HG02885 (cell line): ENCODE results near the gene COMMD4.
"Not testable (repeated sequence)": the region's sequence is repeated elsewhere in the genome, so short reads cannot be mapped to it uniquely, and the experiment has no call there.

Experiments
- ATAC-seq: cut with Tn5 transposase; IDR thresholded peaks from one replicate; pipeline ENCODE4 v1.9.1; 2021; ENCODE audit warnings: mild to moderate bottlenecking; ENCODE audit not compliant: unreplicated experiment, poor library complexity

Gene COMMD4

DNA sequence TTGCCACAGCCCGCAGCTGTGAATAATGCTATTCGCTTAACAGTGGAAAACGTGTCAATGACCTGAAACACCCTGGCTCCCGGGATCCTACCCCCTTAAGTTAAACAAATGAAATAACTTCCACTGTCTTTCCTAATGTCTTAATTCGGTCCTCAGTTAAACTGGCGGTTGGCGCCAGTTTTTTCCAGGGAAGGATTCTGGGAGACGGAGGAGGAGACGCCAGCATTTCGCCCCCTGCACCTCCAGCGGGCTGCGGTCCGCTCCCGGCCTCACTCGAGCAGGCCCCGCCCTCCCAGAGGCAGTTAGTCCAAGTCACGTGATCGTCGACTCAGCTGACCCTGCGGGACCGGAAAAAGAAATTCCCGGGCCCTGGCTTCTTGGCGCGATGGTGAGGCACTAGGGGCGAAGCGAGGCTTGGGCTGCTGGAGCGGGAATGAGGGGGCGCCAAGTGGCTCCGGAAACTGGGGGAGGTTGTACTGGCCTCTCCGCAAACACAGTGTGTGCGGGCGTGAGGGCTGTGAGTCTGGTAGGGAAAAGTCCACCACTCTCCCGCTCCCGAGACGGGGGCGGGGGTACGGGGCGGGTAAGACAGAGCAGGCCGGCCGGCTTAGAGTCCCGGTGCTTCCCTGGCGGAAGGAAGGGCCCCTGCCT is at the start of gene COMMD4:
Gene COMMD4, plus strand, starts transcription at position 359 of the 651 bp plus-strand sequence. Its CDS starts 27 bp downstream, at position 386.
- no peak for ATAC-seq

GRCh38 chr15:75293660-75294059 is 42.2 kb upstream of the COMMD4 start:
- ATAC-seq = not testable (repeated sequence)

DNA sequence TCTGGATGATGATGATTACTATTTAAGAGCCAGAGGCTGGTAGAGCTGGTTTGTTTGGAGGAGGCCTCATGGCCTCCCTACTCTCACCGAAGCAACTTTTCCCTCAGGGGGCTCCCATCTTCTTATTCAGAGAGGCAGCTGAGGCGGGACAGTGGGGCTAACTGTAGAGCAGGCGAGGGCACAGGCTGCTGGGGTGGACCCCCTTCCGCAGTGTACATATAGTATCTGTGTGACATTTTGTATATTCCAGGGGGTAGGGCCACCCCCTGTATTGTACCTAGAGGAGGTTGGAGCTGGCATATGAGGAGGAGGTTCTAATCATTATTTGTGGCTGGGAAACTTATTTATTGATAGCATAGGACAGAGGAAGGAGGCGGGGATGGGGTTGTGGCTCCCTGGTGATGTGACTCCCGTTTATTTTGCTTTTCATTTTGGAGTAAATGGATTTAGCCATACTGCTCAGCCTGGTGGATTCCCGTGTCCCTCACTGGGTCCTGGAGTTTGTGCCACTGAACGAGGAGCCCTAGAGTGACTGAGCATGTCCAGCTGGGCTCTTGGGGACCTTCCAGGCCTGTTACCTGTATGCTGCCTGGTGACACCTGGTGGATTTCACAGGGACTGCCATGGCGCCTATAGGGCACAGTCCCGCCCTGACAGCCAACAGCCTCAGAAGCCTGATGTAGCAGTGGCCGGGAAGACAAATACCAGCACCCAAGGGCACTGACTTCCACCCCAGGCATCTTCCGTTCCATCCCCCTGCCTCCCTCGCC is 37.1 kb upstream of the COMMD4 start:
- not testable (repeated sequence) for ATAC-seq

GRCh38 chr15:75299311-75299688 is 36.6 kb upstream of the COMMD4 start:
- ATAC-seq = not testable (repeated sequence)

- not testable (repeated sequence) for ATAC-seq
Observed at GRCh38 chr15:75300026-75300425, 35.8 kb upstream of the COMMD4 start.

DNA sequence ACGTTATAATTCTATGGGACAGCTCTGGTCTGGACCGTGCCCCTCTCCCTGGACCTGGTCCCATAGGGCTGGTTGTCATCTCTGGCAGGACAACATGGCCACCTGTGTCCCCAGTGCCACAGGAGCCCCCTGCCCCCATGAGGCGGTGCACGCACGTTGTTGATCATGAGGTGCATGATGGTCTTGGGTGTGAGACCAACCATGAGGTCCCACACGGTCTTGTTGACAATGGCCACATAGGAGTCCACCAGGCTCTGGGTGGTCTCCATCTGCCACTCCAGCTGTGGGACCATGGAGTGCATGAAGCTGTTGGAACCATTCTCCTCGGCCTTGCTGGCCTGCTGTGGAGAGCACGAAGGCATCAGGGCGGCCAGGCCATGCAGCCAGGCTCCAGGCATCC is 33.5 kb upstream of the COMMD4 start:
- no peak for ATAC-seq

- not testable (repeated sequence) for ATAC-seq
Observed at GRCh38 chr15:75302753-75303152, 33.1 kb upstream of the COMMD4 start.

DNA sequence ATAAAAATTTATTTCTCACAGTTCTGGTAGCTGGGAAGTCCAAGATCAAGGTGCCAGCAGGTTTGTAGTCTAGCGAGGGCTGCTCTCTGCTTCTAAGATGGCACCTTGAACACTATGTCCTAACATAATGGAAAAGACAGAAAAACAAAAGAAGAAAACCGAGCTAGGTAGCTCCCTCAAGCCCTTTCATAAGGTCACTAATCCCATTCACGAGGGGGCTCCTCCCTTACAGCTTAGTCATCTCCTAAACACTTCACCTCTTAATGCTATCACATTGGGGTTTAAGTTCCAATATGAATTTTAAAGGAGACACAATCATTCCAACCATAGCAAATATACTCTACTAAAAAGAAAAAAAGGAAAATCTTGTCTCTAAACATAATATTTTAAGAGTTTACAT is 29.7 kb upstream of the COMMD4 start:
- no peak for ATAC-seq

GRCh38 chr15:75307778-75308390 is 28.0 kb upstream of the COMMD4 start:
- no peak for ATAC-seq

DNA sequence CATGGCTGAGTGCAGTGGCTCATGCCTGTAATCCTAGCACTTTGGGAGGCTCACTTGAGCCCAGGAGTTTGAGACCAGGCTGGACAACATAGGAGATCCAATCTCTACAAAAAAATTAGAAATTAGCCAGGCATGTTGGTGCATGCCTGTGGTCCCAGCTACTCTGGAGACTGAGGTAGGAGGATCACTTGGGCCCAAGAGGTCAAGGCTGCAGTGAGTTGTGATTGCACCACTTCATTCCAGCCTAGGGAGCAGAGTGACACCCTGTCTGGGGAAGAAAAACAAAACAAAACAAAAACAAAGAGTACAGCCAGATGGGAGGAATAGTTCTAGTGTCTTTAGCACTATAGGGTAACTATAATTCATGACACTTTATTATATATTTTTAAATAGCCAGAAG is 26.2 kb upstream of the COMMD4 start:
- no peak for ATAC-seq

DNA sequence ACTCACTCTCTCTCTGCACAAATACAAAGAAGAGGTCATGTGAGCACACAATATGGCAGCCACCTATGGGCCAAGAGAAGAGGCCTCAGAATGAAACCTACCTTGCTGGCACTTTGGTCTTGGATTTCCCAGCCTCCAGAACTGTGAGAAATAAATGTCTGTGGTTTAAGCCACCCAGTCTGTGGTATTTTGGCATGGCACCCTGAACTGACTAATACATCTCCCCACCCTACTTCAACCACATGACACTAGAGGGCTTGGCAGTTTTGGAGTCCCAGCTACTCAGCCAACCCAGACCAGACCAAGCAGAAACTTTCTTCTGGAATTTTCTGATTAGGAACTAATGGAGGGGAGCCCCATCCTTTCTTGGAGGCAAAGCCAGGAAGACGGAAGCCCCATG is 23.3 kb upstream of the COMMD4 start:
- ATAC-seq = not testable (repeated sequence)

- no peak for ATAC-seq
Observed at GRCh38 chr15:75313116-75313845, 22.6 kb upstream of the COMMD4 start.

DNA sequence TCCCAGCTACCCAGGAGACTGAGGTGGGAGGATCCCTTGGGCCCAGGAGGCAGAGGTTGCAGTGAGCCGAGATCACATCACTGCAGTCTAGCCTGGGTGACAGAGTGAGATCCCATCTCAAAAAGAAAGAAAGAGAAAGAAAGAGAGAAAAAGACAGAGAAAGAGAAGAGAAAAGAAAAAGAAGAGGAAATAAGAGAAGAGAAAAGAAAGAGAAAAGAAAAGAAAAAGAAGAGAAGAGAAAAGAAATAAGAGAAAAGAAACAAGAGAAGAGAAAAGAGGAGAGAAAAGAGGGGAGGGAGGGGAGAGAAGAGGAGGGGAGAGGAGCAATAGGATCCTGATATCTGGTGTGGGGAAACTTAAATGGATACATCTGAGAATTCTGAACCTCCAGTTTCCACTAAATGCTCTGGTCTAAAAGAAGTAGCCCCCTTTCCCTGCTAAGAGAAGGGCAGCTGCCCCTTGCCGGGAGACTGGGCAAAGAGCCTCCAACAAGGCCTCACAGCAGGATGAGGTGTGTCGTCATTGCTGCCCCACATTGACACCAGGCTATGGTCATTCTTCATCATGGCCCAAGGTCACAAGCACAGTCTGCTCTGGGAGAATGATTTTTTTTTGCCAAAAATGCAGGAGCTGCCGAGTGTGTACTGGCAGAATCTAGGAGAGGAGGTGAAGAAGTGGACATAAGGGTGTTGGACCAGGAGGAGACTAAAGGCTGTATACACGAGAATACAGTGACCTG is 21.1 kb upstream of the COMMD4 start:
- no peak for ATAC-seq

DNA sequence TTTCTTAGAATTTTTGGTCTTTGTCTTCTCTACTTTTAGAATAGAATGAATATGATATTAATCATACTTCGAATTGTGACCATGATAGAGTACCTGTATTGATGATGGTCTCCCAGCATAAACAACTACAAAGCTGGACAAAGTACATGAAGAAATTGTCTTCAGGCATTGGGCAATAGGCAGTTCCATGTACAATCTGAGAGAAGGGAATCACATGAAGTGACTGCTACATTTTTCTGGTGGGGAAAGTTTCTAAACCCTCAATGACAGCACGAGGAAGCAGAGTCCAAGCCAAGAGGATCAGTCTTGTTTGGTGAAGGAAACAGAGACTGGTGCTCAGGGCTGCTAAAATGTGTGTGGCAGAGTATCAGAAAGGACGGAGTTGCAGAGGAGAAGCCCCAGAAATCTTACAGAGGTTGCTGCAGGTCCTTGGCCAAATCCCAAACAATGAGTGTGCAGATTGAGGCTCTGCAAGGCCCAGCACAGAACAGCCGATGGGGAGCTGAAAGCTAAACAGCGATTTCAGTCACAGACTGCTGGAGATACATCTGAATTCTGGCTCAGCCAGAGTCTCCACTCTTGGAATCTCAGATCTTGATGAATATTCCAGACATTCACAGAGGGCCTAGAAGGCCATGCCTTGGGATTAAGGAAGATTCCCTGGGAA is 16.5 kb upstream of the COMMD4 start:
- ATAC-seq = not testable (repeated sequence)

- no peak for ATAC-seq
Observed at GRCh38 chr15:75321711-75322110, 14.2 kb upstream of the COMMD4 start.

GRCh38 chr15:75325922-75326321 is 9.9 kb upstream of the COMMD4 start:
- no peak for ATAC-seq

- no peak for ATAC-seq
Observed at GRCh38 chr15:75327005-75327404, 8.9 kb upstream of the COMMD4 start.

DNA sequence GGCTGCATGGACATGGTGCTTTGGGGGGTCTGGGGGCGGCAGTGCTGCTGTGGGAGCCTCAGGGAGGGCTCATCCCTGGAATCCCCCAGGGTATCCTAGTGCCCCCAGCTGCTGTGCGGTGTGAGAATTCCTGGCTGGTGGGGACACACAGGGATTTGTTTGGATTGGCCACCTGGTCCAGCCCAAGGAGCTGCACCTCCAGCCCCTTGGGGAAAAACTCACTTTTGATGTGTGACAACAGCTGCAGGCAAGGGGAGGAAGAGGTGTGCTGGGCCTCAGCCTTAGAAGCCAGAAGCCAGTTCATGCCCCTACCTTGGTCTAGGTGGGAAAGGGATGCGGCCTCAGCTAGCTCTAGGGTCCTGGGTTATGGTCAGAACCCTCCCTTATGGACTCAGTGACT is 8.4 kb upstream of the COMMD4 start:
- no peak for ATAC-seq

GRCh38 chr15:75328493-75329314 is 7.2 kb upstream of the COMMD4 start:
- no peak for ATAC-seq
